Measurements from ENCODE around the gene CCDC137. TPM values are rescaled to one million over a fixed set of nuclear protein-coding genes. Genes with fewer than 3 reads are reported as not detected.

CCDC137 gene
- total and polyA plus RNA-seq, 2 of the 13 experiments (the other 11 are each of a cell fraction or from before 2014, with no cell fraction given), result 14.6 to 39.1 TPM

GRCh38 chr17:81713556-81714411, 47.2 kb downstream of the CCDC137 start (continued):
- TF ChIP-seq, protein P1, sequence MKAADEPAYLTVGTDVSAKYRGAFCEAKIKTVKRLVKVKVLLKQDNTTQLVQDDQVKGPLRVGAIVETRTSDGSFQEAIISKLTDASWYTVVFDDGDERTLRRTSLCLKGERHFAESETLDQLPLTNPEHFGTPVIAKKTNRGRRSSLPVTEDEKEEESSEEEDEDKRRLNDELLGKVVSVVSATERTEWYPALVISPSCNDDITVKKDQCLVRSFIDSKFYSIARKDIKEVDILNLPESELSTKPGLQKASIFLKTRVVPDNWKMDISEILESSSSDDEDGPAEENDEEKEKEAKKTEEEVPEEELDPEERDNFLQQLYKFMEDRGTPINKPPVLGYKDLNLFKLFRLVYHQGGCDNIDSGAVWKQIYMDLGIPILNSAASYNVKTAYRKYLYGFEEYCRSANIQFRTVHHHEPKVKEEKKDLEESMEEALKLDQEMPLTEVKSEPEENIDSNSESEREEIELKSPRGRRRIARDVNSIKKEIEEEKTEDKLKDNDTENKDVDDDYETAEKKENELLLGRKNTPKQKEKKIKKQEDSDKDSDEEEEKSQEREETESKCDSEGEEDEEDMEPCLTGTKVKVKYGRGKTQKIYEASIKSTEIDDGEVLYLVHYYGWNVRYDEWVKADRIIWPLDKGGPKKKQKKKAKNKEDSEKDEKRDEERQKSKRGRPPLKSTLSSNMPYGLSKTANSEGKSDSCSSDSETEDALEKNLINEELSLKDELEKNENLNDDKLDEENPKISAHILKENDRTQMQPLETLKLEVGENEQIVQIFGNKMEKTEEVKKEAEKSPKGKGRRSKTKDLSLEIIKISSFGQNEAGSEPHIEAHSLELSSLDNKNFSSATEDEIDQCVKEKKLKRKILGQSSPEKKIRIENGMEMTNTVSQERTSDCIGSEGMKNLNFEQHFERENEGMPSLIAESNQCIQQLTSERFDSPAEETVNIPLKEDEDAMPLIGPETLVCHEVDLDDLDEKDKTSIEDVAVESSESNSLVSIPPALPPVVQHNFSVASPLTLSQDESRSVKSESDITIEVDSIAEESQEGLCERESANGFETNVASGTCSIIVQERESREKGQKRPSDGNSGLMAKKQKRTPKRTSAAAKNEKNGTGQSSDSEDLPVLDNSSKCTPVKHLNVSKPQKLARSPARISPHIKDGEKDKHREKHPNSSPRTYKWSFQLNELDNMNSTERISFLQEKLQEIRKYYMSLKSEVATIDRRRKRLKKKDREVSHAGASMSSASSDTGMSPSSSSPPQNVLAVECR (CRISPR knock-in tag; IDR thresholded peaks at IDR 0.05; ENCODE audit: borderline replicate concordance), result peak; percentile 93; the same call in 1 of the 2 replicates
- TF ChIP-seq TBP (CRISPR knock-in tag; IDR thresholded peaks at IDR 0.05) (no peak), BCL6 (CRISPR knock-in tag; IDR thresholded peaks at IDR 0.05) (peak; percentile 50; the same call in 1 of the 2 replicates), FOSL1 (CRISPR knock-in tag; IDR thresholded peaks at IDR 0.05; ENCODE audit: borderline replicate concordance) (no peak), PAF1 (CRISPR knock-in tag; IDR thresholded peaks at IDR 0.05) (no peak), ZNF549 (CRISPR knock-in tag; IDR thresholded peaks at IDR 0.05) (no peak), ZNF510 (CRISPR knock-in tag; IDR thresholded peaks at IDR 0.05; ENCODE audit: low read depth) (peak; percentile 96; the same call in 1 of the 2 replicates), MTA3 (CRISPR knock-in tag; IDR thresholded peaks at IDR 0.05) (no peak), PAWR (CRISPR knock-in tag; IDR thresholded peaks at IDR 0.05; ENCODE audit: borderline replicate concordance) (no peak), MEIS2 (CRISPR knock-in tag; IDR thresholded peaks at IDR 0.05) (peak; percentile 61; the same call in 1 of the 2 replicates), ZNF773 (CRISPR knock-in tag; IDR thresholded peaks at IDR 0.05; ENCODE audit: borderline replicate concordance) (peak; percentile 40; the same call in 1 of the 2 replicates), IKZF1 (IDR thresholded peaks at IDR 0.05) (no peak), ZNF235 (CRISPR knock-in tag; IDR thresholded peaks at IDR 0.05; ENCODE audit: borderline replicate concordance) (peak; percentile 96; the same call in 1 of the 2 replicates), ZNF572 (CRISPR knock-in tag; IDR thresholded peaks at IDR 0.05) (peak; percentile 57; the same call in 1 of the 2 replicates), ZNF557 (CRISPR knock-in tag; IDR thresholded peaks at IDR 0.05) (no peak), PAX8 (CRISPR knock-in tag; IDR thresholded peaks at IDR 0.05; ENCODE audit: borderline replicate concordance) (peak; percentile 99), SRSF4 (IDR thresholded peaks at IDR 0.05; ENCODE audit: low read depth, low read length, poor library complexity, severe bottlenecking) (no peak), DNMT1 (CRISPR knock-in tag; IDR thresholded peaks at IDR 0.05) (peak; percentile 47; the same call in 1 of the 2 replicates), ZNF678 (CRISPR knock-in tag; IDR thresholded peaks at IDR 0.05) (0 out of 2 replicates have a peak, but pooled peaks have one; percentile 94), BRD4 (CRISPR knock-in tag; IDR thresholded peaks at IDR 0.05) (no peak; the same call in none of the 2 replicates)
- TF ChIP-seq, protein P2, sequence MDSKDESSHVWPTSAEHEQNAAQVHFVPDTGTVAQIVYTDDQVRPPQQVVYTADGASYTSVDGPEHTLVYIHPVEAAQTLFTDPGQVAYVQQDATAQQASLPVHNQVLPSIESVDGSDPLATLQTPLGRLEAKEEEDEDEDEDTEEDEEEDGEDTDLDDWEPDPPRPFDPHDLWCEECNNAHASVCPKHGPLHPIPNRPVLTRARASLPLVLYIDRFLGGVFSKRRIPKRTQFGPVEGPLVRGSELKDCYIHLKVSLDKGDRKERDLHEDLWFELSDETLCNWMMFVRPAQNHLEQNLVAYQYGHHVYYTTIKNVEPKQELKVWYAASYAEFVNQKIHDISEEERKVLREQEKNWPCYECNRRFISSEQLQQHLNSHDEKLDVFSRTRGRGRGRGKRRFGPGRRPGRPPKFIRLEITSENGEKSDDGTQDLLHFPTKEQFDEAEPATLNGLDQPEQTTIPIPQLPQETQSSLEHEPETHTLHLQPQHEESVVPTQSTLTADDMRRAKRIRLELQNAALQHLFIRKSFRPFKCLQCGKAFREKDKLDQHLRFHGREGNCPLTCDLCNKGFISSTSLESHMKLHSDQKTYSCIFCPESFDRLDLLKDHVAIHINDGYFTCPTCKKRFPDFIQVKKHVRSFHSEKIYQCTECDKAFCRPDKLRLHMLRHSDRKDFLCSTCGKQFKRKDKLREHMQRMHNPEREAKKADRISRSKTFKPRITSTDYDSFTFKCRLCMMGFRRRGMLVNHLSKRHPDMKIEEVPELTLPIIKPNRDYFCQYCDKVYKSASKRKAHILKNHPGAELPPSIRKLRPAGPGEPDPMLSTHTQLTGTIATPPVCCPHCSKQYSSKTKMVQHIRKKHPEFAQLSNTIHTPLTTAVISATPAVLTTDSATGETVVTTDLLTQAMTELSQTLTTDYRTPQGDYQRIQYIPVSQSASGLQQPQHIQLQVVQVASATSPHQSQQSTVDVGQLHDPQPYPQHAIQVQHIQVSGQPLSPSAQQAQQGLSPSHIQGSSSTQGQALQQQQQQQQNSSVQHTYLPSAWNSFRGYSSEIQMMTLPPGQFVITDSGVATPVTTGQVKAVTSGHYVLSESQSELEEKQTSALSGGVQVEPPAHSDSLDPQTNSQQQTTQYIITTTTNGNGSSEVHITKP (CRISPR knock-in tag; IDR thresholded peaks at IDR 0.05; ENCODE audit: low read depth), result peak; percentile 8; the same call in 1 of the 2 replicates
- TF ChIP-seq, protein P3, sequence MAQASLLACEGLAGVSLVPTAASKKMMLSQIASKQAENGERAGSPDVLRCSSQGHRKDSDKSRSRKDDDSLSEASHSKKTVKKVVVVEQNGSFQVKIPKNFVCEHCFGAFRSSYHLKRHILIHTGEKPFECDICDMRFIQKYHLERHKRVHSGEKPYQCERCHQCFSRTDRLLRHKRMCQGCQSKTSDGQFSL (CRISPR knock-in tag; IDR thresholded peaks at IDR 0.05), result no peak
